SK-N-SH treated with all-trans-retinoic acid at 6 μM for 48 hours (cell line): Measurements from ENCODE around the gene GXYLT2.

Experiments used
- ATAC-seq: fragments of 200-7000 bp; cut with Tn5 transposase; 3 replicates; pipeline ENCODE4 v1.9.1; 2020; ENCODE audit warnings: mild to moderate bottlenecking, moderate library complexity
- BACH2 ChIP-seq: fragments of 250-450 bp; sonication (Bioruptor Pico); IDR thresholded peaks from 2 replicates; pipeline ENCODE4 v1.9.0; 2021; ENCODE audit warnings: mild to moderate bottlenecking, borderline replicate concordance
- CSRNP3 ChIP-seq: fragments of 250-450 bp; sonication (Bioruptor Pico); IDR thresholded peaks from 2 replicates; pipeline ENCODE4 v1.5.1; 2021; ENCODE audit warnings: mild to moderate bottlenecking, moderate library complexity
- GLIS3 ChIP-seq: fragments of 250-450 bp; sonication (Bioruptor Pico); IDR thresholded peaks from 2 replicates; pipeline ENCODE4 v1.5.0; 2020; ENCODE audit warnings: mild to moderate bottlenecking, moderate library complexity
- ISL1 ChIP-seq: fragments of 250-450 bp; sonication (Bioruptor Pico); IDR thresholded peaks from 2 replicates; pipeline ENCODE4 v2.1.2; 2022; ENCODE audit warnings: mild to moderate bottlenecking, moderate library complexity
- OSR1 ChIP-seq: fragments of 250-450 bp; sonication (Bioruptor Pico); IDR thresholded peaks from 2 replicates; pipeline ENCODE4 v1.8.0; 2022; ENCODE audit warnings: moderate library complexity, mild to moderate bottlenecking, inconsistent platforms
- PPARA ChIP-seq: fragments of 250-450 bp; sonication (Bioruptor Pico); IDR thresholded peaks from 2 replicates; pipeline ENCODE4 v1.5.0; 2020; ENCODE audit warnings: mild to moderate bottlenecking, borderline replicate concordance
- RARB ChIP-seq: fragments of 250-450 bp; sonication (Bioruptor Pico); IDR thresholded peaks from 2 replicates; pipeline ENCODE4 v1.8.0; 2021; ENCODE audit warnings: mild to moderate bottlenecking, moderate library complexity
- SNAI2 ChIP-seq: fragments of 250-450 bp; sonication (Bioruptor Pico); IDR thresholded peaks from 2 replicates; pipeline ENCODE4 v1.5.0; 2020; ENCODE audit warnings: mild to moderate bottlenecking, moderate library complexity
- TCF4 ChIP-seq: fragments of 250-450 bp; sonication (Bioruptor Pico); IDR thresholded peaks from 2 replicates; pipeline ENCODE4 v1.8.0; 2021; ENCODE audit warnings: mild to moderate bottlenecking, moderate library complexity, borderline replicate concordance
- TOX ChIP-seq: fragments of 250-450 bp; sonication (Bioruptor Pico); IDR thresholded peaks from 2 replicates; pipeline ENCODE4 v1.8.0; 2021; ENCODE audit warnings: mild to moderate bottlenecking, moderate library complexity, borderline replicate concordance
- TSHZ2 ChIP-seq: fragments of 250-450 bp; sonication (Bioruptor Pico); IDR thresholded peaks from 2 replicates; pipeline ENCODE4 v1.5.0; 2020; ENCODE audit warnings: mild to moderate bottlenecking, moderate library complexity
- ZC3H10 ChIP-seq: fragments of 250-450 bp; sonication (Bioruptor Pico); IDR thresholded peaks from 2 replicates; pipeline ENCODE4 v1.5.1; 2021; ENCODE audit warnings: mild to moderate bottlenecking, moderate library complexity
- ZFP3 ChIP-seq: fragments of 250-450 bp; sonication (Bioruptor Pico); IDR thresholded peaks from 2 replicates; pipeline ENCODE4 v1.5.0; 2020; ENCODE audit warnings: mild to moderate bottlenecking, moderate library complexity
- ZFP30 ChIP-seq: fragments of 450-650 bp; formaldehyde crosslinking; IDR thresholded peaks from 2 replicates; pipeline ENCODE4 v1.5.0; 2022; ENCODE audit warnings: mild to moderate bottlenecking, moderate library complexity
- ZNF8 ChIP-seq: fragments of 450-650 bp; formaldehyde crosslinking; IDR thresholded peaks from 2 replicates; pipeline ENCODE4 v1.5.0; 2020; ENCODE audit warnings: mild to moderate bottlenecking, moderate library complexity
- TF ChIP-seq, protein P1 (sequence below): fragments of 250-450 bp; sonication (Bioruptor Pico); IDR thresholded peaks from 2 replicates; pipeline ENCODE4 v1.8.0; 2020; ENCODE audit warnings: mild to moderate bottlenecking, moderate library complexity, borderline replicate concordance
- TF ChIP-seq, protein P2 (sequence below): fragments of 250-450 bp; sonication (Bioruptor Pico); IDR thresholded peaks from 2 replicates; pipeline ENCODE4 v1.8.0; 2021; ENCODE audit warnings: low read depth, mild to moderate bottlenecking, moderate library complexity, borderline replicate concordance

Gene GXYLT2

DNA sequence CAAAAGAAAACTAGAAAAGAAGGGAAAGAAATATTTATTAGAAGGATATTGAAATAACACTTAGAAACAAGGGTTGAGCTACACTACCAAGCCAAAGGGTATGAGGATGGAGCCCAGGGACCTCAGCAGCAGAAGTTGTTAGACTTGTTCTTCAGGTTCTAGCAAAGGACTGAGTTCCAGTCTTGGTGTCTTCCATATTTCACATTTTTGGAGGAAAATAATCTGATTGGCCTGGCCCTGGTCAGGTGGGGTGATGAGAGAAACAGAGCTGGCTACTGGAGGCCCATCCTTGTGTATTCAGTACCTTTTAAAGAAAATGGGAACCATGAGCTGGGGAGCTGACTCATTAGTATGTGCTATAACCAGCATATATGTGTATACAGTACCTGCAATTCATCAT is 137.0 kb downstream of the GXYLT2 start:
- ATAC-seq = no peak
- TF ChIP-seq, protein P1, sequence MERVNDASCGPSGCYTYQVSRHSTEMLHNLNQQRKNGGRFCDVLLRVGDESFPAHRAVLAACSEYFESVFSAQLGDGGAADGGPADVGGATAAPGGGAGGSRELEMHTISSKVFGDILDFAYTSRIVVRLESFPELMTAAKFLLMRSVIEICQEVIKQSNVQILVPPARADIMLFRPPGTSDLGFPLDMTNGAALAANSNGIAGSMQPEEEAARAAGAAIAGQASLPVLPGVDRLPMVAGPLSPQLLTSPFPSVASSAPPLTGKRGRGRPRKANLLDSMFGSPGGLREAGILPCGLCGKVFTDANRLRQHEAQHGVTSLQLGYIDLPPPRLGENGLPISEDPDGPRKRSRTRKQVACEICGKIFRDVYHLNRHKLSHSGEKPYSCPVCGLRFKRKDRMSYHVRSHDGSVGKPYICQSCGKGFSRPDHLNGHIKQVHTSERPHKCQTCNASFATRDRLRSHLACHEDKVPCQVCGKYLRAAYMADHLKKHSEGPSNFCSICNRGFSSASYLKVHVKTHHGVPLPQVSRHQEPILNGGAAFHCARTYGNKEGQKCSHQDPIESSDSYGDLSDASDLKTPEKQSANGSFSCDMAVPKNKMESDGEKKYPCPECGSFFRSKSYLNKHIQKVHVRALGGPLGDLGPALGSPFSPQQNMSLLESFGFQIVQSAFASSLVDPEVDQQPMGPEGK (CRISPR knock-in tag) = no peak
- no peak for TF ChIP-seq GLIS3 (CRISPR knock-in tag)
- no peak for TF ChIP-seq TSHZ2 (CRISPR knock-in tag)
- TF ChIP-seq RARB (CRISPR knock-in tag) = no peak
- no peak for TF ChIP-seq ZFP30

- ATAC-seq = no peak
- TF ChIP-seq ZC3H10 (no peak), ZNF8 (CRISPR knock-in tag) (no peak), ZFP3 (no peak), SNAI2 (CRISPR knock-in tag) (no peak), CSRNP3 (CRISPR knock-in tag) (no peak), TOX (no peak), RARB (CRISPR knock-in tag) (no peak), TCF4 (CRISPR knock-in tag) (no peak), TSHZ2 (CRISPR knock-in tag) (no peak), BACH2 (CRISPR knock-in tag) (no peak), ZFP30 (no peak), ISL1 (CRISPR knock-in tag) (no peak), OSR1 (CRISPR knock-in tag) (no peak), PPARA (CRISPR knock-in tag) (no peak)
- TF ChIP-seq, protein P2, sequence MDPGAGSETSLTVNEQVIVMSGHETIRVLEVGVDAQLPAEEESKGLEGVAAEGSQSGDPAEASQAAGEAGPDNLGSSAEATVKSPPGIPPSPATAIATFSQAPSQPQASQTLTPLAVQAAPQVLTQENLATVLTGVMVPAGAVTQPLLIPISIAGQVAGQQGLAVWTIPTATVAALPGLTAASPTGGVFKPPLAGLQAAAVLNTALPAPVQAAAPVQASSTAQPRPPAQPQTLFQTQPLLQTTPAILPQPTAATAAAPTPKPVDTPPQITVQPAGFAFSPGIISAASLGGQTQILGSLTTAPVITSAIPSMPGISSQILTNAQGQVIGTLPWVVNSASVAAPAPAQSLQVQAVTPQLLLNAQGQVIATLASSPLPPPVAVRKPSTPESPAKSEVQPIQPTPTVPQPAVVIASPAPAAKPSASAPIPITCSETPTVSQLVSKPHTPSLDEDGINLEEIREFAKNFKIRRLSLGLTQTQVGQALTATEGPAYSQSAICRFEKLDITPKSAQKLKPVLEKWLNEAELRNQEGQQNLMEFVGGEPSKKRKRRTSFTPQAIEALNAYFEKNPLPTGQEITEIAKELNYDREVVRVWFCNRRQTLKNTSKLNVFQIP (CRISPR knock-in tag) = no peak
- TF ChIP-seq, protein P1 (CRISPR knock-in tag) = no peak
Measured at GRCh38 chr3:73026111-73026759, 138.4 kb downstream of the GXYLT2 start.
